Astrocyte (in vitro differentiated cells and primary cell): Measurements from ENCODE around the gene WFDC9. TPM values are rescaled to one million over a fixed set of nuclear protein-coding genes. Genes with fewer than 3 reads are reported as not detected.
A peak's percentile ranks its signal among the peaks of the same experiment; 100 is the strongest.

Source experiments
- DNase-seq: peaks from one replicate; pipeline ENCODE4 v3.0.0-alpha.2; 2010; ENCODE audit warnings: low read depth
- FAIRE-seq: peaks from 2 replicates; lab custom pipeline; 2011; peaks lifted over from hg19 to GRCh38; lab: Jason Lieb, UNC
- H2AFZ ChIP-seq: 2 replicates; pipeline ENCODE4 v1.6.0; 2012; ENCODE audit warnings: low read depth, low read length, inconsistent platforms
- H3K27ac ChIP-seq: 2 replicates; pipeline ENCODE4 v1.5.1; 2011; ENCODE audit warnings: low read depth, low read length, inconsistent platforms
- H3K27me3 ChIP-seq: 2 replicates; pipeline ENCODE4 v1.6.0; 2011; ENCODE audit warnings: low read length, inconsistent platforms; ENCODE audit not compliant: insufficient read depth
- H3K36me3 ChIP-seq: 2 replicates; pipeline ENCODE4 v1.5.1; 2011; ENCODE audit warnings: low read length, inconsistent platforms; ENCODE audit not compliant: insufficient read depth
- H3K4me1 ChIP-seq: 2 replicates; pipeline ENCODE4 v1.5.1; 2011; ENCODE audit warnings: low read length, inconsistent platforms; ENCODE audit not compliant: insufficient read depth
- H3K4me2 ChIP-seq: 2 replicates; pipeline ENCODE4 v1.6.0; 2012; ENCODE audit warnings: low read length, inconsistent platforms
- H3K4me3 ChIP-seq: 2 replicates; pipeline ENCODE4 v1.5.1; 2011; ENCODE audit warnings: low read depth, mild to moderate bottlenecking, low read length, inconsistent platforms; ENCODE audit not compliant: insufficient read depth
- H3K79me2 ChIP-seq: 2 replicates; pipeline ENCODE4 v1.6.0; 2012; ENCODE audit warnings: mild to moderate bottlenecking, low read length, inconsistent platforms; ENCODE audit not compliant: insufficient read depth
- H3K9ac ChIP-seq: 2 replicates; pipeline ENCODE4 v1.6.0; 2012; ENCODE audit warnings: mild to moderate bottlenecking, low read length, inconsistent platforms
- H3K9me3 ChIP-seq: 2 replicates; pipeline ENCODE4 v1.5.1; 2012; ENCODE audit warnings: low read depth, mild to moderate bottlenecking, low read length, inconsistent platforms; ENCODE audit not compliant: insufficient read depth
- H4K20me1 ChIP-seq: 2 replicates; pipeline ENCODE4 v1.6.0; 2012; ENCODE audit warnings: low read length, inconsistent platforms; ENCODE audit not compliant: insufficient read depth
- H3K27ac Mint-ChIP-seq: one replicate; pipeline ENCODE4 v1.8.0; 2021; ENCODE audit warnings: mild to moderate bottlenecking, mixed read lengths; ENCODE audit not compliant: unreplicated experiment
- H3K27me3 Mint-ChIP-seq: one replicate; pipeline ENCODE4 v1.8.0; 2021; ENCODE audit warnings: low read depth, mixed read lengths; ENCODE audit not compliant: unreplicated experiment
- H3K36me3 Mint-ChIP-seq: one replicate; pipeline ENCODE4 v1.8.0; 2021; ENCODE audit warnings: low read depth, mixed read lengths; ENCODE audit not compliant: unreplicated experiment
- H3K4me1 Mint-ChIP-seq: one replicate; pipeline ENCODE4 v1.8.0; 2021; ENCODE audit warnings: low read depth, mixed read lengths; ENCODE audit not compliant: unreplicated experiment
- H3K4me3 Mint-ChIP-seq: one replicate; pipeline ENCODE4 v1.8.0; 2021; ENCODE audit warnings: mild to moderate bottlenecking, moderate library complexity, mixed read lengths; ENCODE audit not compliant: unreplicated experiment
- H3K9me3 Mint-ChIP-seq: one replicate; pipeline ENCODE4 v1.8.0; 2021; ENCODE audit warnings: mild to moderate bottlenecking, mixed read lengths; ENCODE audit not compliant: unreplicated experiment
- EZH2 ChIP-seq: IDR thresholded peaks from 2 replicates; pipeline ENCODE4 v1.6.1; 2012; ENCODE audit warnings: mild to moderate bottlenecking, low read length, inconsistent platforms; ENCODE audit not compliant: insufficient read depth
- total RNA-seq: library from RNA; stranded (reverse); gene quantifications from 2 replicates; pipeline ENCODE4 v1.2.1, GENCODE V29; 2021
- TF ChIP-seq, protein P1 (sequence below): IDR thresholded peaks from 2 replicates; pipeline ENCODE4 v1.5.1; 2011; ENCODE audit warnings: low read depth, mild to moderate bottlenecking, inconsistent platforms, low read length, moderate library complexity; ENCODE audit not compliant: insufficient read depth

WFDC9 gene
- total RNA-seq, 1 donor from 2014 or later: not detected

DNA sequence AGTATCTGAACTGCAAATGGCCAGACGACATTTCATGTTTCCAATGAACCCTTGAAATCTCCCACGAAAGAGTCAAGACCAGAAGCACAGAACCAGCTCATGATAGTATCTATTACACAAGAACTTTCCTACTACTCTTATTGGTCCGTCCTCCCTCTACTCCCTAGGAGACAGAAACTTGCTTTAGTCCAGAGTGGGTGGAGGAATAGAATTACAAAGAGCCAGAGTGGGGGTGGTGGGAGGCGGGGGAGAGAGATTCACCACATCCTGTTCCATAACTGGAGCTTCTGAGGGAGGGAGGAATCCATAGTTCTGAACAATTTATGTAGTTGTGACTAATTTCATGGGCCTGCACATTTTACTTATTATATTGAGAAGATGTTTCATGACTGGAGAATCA, 20.0 kb downstream of the WFDC9 start:
- DNase-seq: peak; percentile 86
- Histone ChIP-seq H3K36me3 (no peaks in the 10 kb centered on the region), H3K27me3 (no peaks in the 10 kb centered on the region), H2AFZ (peak overlapping the region; percentile 40), H3K9me3 (no peaks in the 10 kb centered on the region), H3K4me3 (no peak overlapping the region), H3K9ac (no peak overlapping the region), H3K4me1 (no peaks in the 10 kb centered on the region), H3K27ac (no peak overlapping the region), H3K79me2 (no peaks in the 10 kb centered on the region), H4K20me1 (no peaks in the 10 kb centered on the region), H3K4me2 (peak overlapping the region; percentile 45)
- no peaks in the 10 kb centered on the region for H3K27me3 Mint-ChIP-seq
- no peak for FAIRE-seq
- H3K4me3 Mint-ChIP-seq: no peak overlapping the region
- peak overlapping the region; percentile 78 for H3K27ac Mint-ChIP-seq
- H3K36me3 Mint-ChIP-seq: no peaks in the 10 kb centered on the region
- TF ChIP-seq EZH2: no peak
- TF ChIP-seq, protein P1, sequence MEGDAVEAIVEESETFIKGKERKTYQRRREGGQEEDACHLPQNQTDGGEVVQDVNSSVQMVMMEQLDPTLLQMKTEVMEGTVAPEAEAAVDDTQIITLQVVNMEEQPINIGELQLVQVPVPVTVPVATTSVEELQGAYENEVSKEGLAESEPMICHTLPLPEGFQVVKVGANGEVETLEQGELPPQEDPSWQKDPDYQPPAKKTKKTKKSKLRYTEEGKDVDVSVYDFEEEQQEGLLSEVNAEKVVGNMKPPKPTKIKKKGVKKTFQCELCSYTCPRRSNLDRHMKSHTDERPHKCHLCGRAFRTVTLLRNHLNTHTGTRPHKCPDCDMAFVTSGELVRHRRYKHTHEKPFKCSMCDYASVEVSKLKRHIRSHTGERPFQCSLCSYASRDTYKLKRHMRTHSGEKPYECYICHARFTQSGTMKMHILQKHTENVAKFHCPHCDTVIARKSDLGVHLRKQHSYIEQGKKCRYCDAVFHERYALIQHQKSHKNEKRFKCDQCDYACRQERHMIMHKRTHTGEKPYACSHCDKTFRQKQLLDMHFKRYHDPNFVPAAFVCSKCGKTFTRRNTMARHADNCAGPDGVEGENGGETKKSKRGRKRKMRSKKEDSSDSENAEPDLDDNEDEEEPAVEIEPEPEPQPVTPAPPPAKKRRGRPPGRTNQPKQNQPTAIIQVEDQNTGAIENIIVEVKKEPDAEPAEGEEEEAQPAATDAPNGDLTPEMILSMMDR: no peak
- peaks cover 5% of the 10 kb centered on the region for H3K9me3 Mint-ChIP-seq
- peaks cover 25% of the 10 kb centered on the region for H3K4me1 Mint-ChIP-seq

DNA sequence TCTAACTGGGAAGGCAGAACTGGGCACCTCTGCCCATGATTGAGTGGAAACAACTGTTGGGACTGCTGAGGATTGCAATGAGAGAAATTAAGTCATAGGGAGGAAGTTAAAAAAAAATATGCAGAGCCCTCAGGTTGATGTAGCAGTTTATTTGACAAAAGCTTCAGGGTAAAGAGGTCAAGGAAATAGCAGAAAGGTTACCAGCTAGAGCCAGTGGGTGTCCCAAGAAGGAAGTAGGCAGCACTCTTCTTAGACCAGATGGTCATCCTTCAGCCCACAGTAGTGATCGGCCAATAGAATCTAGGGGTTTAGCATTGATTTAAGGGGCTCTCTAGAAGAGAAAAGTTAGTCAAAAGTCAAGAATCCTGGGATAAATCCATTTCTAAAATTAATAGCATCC, 23.3 kb downstream of the WFDC9 start:
- Histone ChIP-seq H2AFZ (no peak overlapping the region), H3K9me3 (no peaks in the 10 kb centered on the region), H3K36me3 (no peaks in the 10 kb centered on the region), H3K27me3 (no peaks in the 10 kb centered on the region), H4K20me1 (no peaks in the 10 kb centered on the region), H3K4me2 (no peak overlapping the region), H3K27ac (no peak overlapping the region), H3K79me2 (no peaks in the 10 kb centered on the region), H3K4me3 (no peak overlapping the region), H3K9ac (no peak overlapping the region), H3K4me1 (no peaks in the 10 kb centered on the region)
- Mint-ChIP-seq H3K4me1 (peaks cover 25% of the 10 kb centered on the region), H3K27ac (no peak overlapping the region), H3K9me3 (peaks cover 13% of the 10 kb centered on the region), H3K36me3 (no peaks in the 10 kb centered on the region), H3K4me3 (no peak overlapping the region), H3K27me3 (no peaks in the 10 kb centered on the region)
- TF ChIP-seq EZH2: no peak
- TF ChIP-seq, protein P1: no peak
- FAIRE-seq (no peak), DNase-seq (no peak)

DNA sequence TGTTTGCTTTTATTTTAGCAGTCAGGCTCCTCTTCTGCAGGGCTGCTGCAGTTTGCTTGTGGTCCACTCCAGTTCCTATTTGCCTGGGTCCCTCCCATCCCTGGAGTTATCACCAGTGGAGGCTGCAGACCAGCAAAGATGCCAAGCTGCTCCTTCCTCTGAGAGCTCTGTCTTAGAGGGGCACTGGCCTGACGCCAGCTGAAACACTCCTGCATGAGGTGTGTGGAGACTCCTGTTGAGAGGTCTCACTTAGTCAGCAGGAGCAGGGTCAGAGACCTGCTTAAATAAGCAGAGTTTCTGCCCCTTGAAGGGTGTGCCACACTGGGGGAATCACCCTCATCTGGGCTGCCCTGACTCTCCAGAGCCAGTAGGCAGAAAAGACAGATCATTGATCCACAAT, 35.8 kb downstream of the WFDC9 start:
- H3K27me3 Mint-ChIP-seq: peaks cover 17% of the 10 kb centered on the region

More for the DNA sequence above, 35.8 kb downstream of the WFDC9 start:
- H3K4me1 ChIP-seq: no peaks in the 10 kb centered on the region
- no peak overlapping the region for H3K4me3 ChIP-seq
- Mint-ChIP-seq H3K4me3 (no peak overlapping the region), H3K27ac (no peak overlapping the region), H3K36me3 (no peaks in the 10 kb centered on the region), H3K9me3 (peaks cover 1% of the 10 kb centered on the region), H3K4me1 (no peaks in the 10 kb centered on the region)
- H3K9me3 ChIP-seq: no peaks in the 10 kb centered on the region
- H3K27me3 ChIP-seq: no peaks in the 10 kb centered on the region
- no peak overlapping the region for H2AFZ ChIP-seq
- H3K79me2 ChIP-seq: no peaks in the 10 kb centered on the region
- no peak overlapping the region for H3K4me2 ChIP-seq
- no peak overlapping the region for H3K9ac ChIP-seq
- FAIRE-seq (no peak), DNase-seq (no peak)
- H3K36me3 ChIP-seq: no peaks in the 10 kb centered on the region
- no peaks in the 10 kb centered on the region for H4K20me1 ChIP-seq
- H3K27ac ChIP-seq: no peak overlapping the region
- TF ChIP-seq, protein P1: no peak
- no peak for TF ChIP-seq EZH2
